ENCODE results near the gene MTMR10. TPM values are rescaled to one million over a fixed set of nuclear protein-coding genes. Genes with fewer than 3 reads are reported as not detected.

Gene MTMR10
- total and polyA plus RNA-seq, 4 donors = 9.5 to 52.7 (median 21.4) TPM

- H3K4me3 ChIP-seq = no peak overlapping the region
- H3K27ac ChIP-seq (ENCODE audit: low read depth in 1 of 2, low read length in 1 of 2) = no peak overlapping the region
- TF ChIP-seq CTCF (IDR thresholded peaks at IDR 0.05; ENCODE audit: control extremely low read depth, extremely low read depth) = no peak
- no peak for ATAC-seq (ENCODE audit: insufficient read depth, low FRiP score)
- H3K9ac ChIP-seq (ENCODE audit: insufficient read depth in 1 of 2, low read length in 2 of 2) = no peak overlapping the region
- WGBS, 2 donors = 98% methylated on average over 4 of the region's 4 CpGs
- H3K9me3 ChIP-seq (ENCODE audit: control insufficient read depth in 4 of 4, insufficient read depth in 3 of 4, low read length in 3 of 4) = no peaks in the 10 kb centered on the region
- H3K4me1 ChIP-seq (ENCODE audit: control insufficient read depth in 5 of 5, insufficient read depth in 5 of 5, low read length in 5 of 5) = peaks cover 0 to 11% (median 0%) of the 10 kb centered on the region in 5 donors
- no peak for DNase-seq
- H3K27me3 ChIP-seq (ENCODE audit: control insufficient read depth in 3 of 3, insufficient read depth in 3 of 3, low read length in 2 of 3) = no peaks in the 10 kb centered on the region
- peaks cover 6 to 20% (median 9%) of the 10 kb centered on the region in 4 donors for H3K36me3 ChIP-seq (ENCODE audit: control insufficient read depth in 4 of 4, insufficient read depth in 4 of 4, low read length in 4 of 4)
These were observed 18.0 kb downstream of the MTMR10 start for GRCh38 chr15:30973379-30973778.

DNA sequence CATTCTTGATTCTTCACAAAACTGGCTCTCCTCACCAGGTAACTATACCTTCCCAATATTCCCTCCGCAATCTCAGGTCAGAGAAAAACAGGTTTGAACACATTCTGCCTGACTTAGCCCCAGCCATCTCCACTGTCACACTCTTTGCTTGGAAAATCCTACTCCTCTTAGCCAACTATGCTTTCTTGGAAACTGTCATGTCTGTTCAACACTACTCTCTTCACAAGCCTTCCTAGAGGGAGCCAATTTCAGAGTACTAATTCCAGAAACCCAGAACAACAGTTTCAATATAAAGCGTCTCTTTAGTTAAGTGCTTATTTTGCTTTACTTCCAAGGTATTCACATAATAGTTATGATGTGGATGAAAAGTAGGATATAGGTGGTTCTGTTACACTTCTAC is 21.7 kb downstream of the MTMR10 start:
- H3K9me3 ChIP-seq (ENCODE audit: control insufficient read depth in 4 of 4, insufficient read depth in 3 of 4, low read length in 3 of 4) = no peaks in the 10 kb centered on the region
- no peaks in the 10 kb centered on the region for H3K27me3 ChIP-seq (ENCODE audit: control insufficient read depth in 3 of 3, insufficient read depth in 3 of 3, low read length in 2 of 3)
- H3K27ac ChIP-seq (ENCODE audit: low read depth in 1 of 2, low read length in 1 of 2) = no peak overlapping the region
- ATAC-seq (ENCODE audit: insufficient read depth, low FRiP score) (no peak), DNase-seq (no peak)
- no peak for TF ChIP-seq CTCF (IDR thresholded peaks at IDR 0.05; ENCODE audit: control extremely low read depth, extremely low read depth)
- H3K36me3 ChIP-seq (ENCODE audit: control insufficient read depth in 4 of 4, insufficient read depth in 4 of 4, low read length in 4 of 4) = peaks cover 9 to 24% (median 13%) of the 10 kb centered on the region in 4 donors
- H3K4me3 ChIP-seq = no peak overlapping the region
- H3K9ac ChIP-seq (ENCODE audit: insufficient read depth in 1 of 2, low read length in 2 of 2) = no peak overlapping the region
- H3K4me1 ChIP-seq (ENCODE audit: control insufficient read depth in 5 of 5, insufficient read depth in 5 of 5, low read length in 5 of 5) = peaks cover 0 to 4% (median 0%) of the 10 kb centered on the region in 5 donors
- WGBS, 2 donors = 98 to 99% methylated on average over 2 of the region's 2 CpGs

GRCh38 chr15:30963681-30964080 is 27.7 kb downstream of the MTMR10 start:
- Histone ChIP-seq H3K27ac (ENCODE audit: low read depth in 1 of 2, low read length in 1 of 2) (no peak overlapping the region), H3K4me1 (ENCODE audit: control insufficient read depth in 5 of 5, insufficient read depth in 5 of 5, low read length in 5 of 5) (no peaks in the 10 kb centered on the region), H3K27me3 (ENCODE audit: control insufficient read depth in 3 of 3, insufficient read depth in 3 of 3, low read length in 2 of 3) (no peaks in the 10 kb centered on the region), H3K9me3 (ENCODE audit: control insufficient read depth in 4 of 4, insufficient read depth in 3 of 4, low read length in 3 of 4) (no peaks in the 10 kb centered on the region), H3K4me3 (no peak overlapping the region), H3K36me3 (ENCODE audit: control insufficient read depth in 4 of 4, insufficient read depth in 4 of 4, low read length in 4 of 4) (peaks cover 11 to 25% (median 14%) of the 10 kb centered on the region in 4 donors), H3K9ac (ENCODE audit: insufficient read depth in 1 of 2, low read length in 2 of 2) (no peak overlapping the region)
- no peak for TF ChIP-seq CTCF (IDR thresholded peaks at IDR 0.05; ENCODE audit: control extremely low read depth, extremely low read depth)
- ATAC-seq (ENCODE audit: insufficient read depth, low FRiP score) = no peak
- no peak for DNase-seq
- 89 to 90% methylated on average over 3 of the region's 3 CpGs for WGBS, 2 donors

DNA sequence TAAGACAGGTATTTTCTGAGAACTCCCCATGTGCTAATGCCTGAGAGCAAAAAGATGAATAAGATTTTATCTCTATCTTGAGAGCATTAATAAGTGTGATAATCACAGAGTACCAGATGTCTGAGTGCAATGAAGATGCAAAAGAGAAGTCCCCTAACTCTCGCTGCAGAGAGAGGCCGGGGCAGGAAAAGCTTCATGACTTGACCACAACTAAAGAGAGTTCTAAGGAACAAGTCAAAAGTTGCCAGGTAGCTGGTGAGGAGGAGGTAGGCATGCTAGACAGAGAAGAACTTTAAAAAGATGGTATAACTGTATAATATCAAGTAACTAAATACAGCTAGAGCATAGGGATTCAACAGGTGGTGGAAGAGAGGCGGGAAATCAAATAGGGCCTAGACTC is 28.8 kb downstream of the MTMR10 start:
- Histone ChIP-seq H3K27ac (ENCODE audit: low read depth in 1 of 2, low read length in 1 of 2) (no peak overlapping the region), H3K9me3 (ENCODE audit: control insufficient read depth in 4 of 4, insufficient read depth in 3 of 4, low read length in 3 of 4) (no peaks in the 10 kb centered on the region), H3K4me3 (no peak overlapping the region), H3K36me3 (ENCODE audit: control insufficient read depth in 4 of 4, insufficient read depth in 4 of 4, low read length in 4 of 4) (peaks cover 9 to 35% (median 20%) of the 10 kb centered on the region in 4 donors), H3K27me3 (ENCODE audit: control insufficient read depth in 3 of 3, insufficient read depth in 3 of 3, low read length in 2 of 3) (no peaks in the 10 kb centered on the region), H3K9ac (ENCODE audit: insufficient read depth in 1 of 2, low read length in 2 of 2) (no peak overlapping the region), H3K4me1 (ENCODE audit: control insufficient read depth in 5 of 5, insufficient read depth in 5 of 5, low read length in 5 of 5) (no peaks in the 10 kb centered on the region)
- ATAC-seq (ENCODE audit: insufficient read depth, low FRiP score) (no peak), DNase-seq (no peak)
- TF ChIP-seq CTCF (IDR thresholded peaks at IDR 0.05; ENCODE audit: control extremely low read depth, extremely low read depth) = no peak
- 96 to 98% methylated on average over 3 of the region's 3 CpGs for WGBS, 2 donors
